A673 (cell line): ENCODE results near the gene SCAMP3. TPM values are rescaled to one million over a fixed set of nuclear protein-coding genes. Genes with fewer than 3 reads are reported as not detected.

ENCODE experiments used
- BruUV-seq: library from RNA; stranded (reverse); fragments of 400-500 nt; replicated peaks from 2 replicates; lab custom pipeline; 2021; lab: Mats Ljungman, UMichigan
- CTCF ChIA-PET: fragments of 300-600 bp; sonication (Branson Sonifier 250); formaldehyde crosslinking; loops from one replicate; lab custom pipeline; 2022; ENCODE audit warnings: antibody characterized with exemption; lab: Charles Lee
- POLR2A ChIA-PET: fragments of 300-600 bp; sonication (Branson Sonifier 250); formaldehyde crosslinking; loops from one replicate; lab custom pipeline; 2022; ENCODE audit warnings: antibody characterized with exemption; ENCODE audit not compliant: low non-redundant PET; lab: Charles Lee
- DNase-seq: peaks from one replicate; pipeline ENCODE4 v3.0.0-alpha.2; 2015; ENCODE audit warnings: low spot score
- H3K27ac ChIP-seq: fragments of 200-600 bp; sonication (generic); 2 replicates; pipeline ENCODE4 v1.5.1; 2016; ENCODE audit warnings: mixed run types, low read depth, mild to moderate bottlenecking, mixed read lengths, antibody characterized with exemption, low read length; ENCODE audit not compliant: poor library complexity, severe bottlenecking
- H3K27me3 ChIP-seq: fragments of 200-600 bp; sonication (generic); replicated peaks from 2 replicates; pipeline ENCODE4 v1.6.1; 2017; ENCODE audit warnings: mixed run types, low read depth, mild to moderate bottlenecking, mixed read lengths, antibody characterized with exemption, low read length; ENCODE audit not compliant: insufficient read depth, poor library complexity
- H3K36me3 ChIP-seq: fragments of 200-600 bp; sonication (generic); 2 replicates; pipeline ENCODE4 v1.6.1; 2016; ENCODE audit warnings: mixed run types, mild to moderate bottlenecking, mixed read lengths, antibody characterized with exemption, low read length; ENCODE audit not compliant: insufficient read depth, poor library complexity, severe bottlenecking
- H3K4me1 ChIP-seq: fragments of 200-600 bp; sonication (generic); 2 replicates; pipeline ENCODE4 v1.6.1; 2017; ENCODE audit warnings: mixed run types, mild to moderate bottlenecking, mixed read lengths, antibody characterized with exemption, low read length; ENCODE audit not compliant: insufficient read depth, poor library complexity, severe bottlenecking
- H3K4me3 ChIP-seq: fragments of 200-600 bp; sonication (generic); 2 replicates; pipeline ENCODE4 v1.5.1; 2016; ENCODE audit warnings: low read depth, mixed run types, mild to moderate bottlenecking, mixed read lengths, low read length; ENCODE audit not compliant: poor library complexity, severe bottlenecking
- H3K9me3 ChIP-seq: fragments of 200-600 bp; sonication (generic); 2 replicates; pipeline ENCODE4 v1.6.1; 2016; ENCODE audit warnings: mixed run types, low read depth, mild to moderate bottlenecking, mixed read lengths, antibody characterized with exemption, low read length; ENCODE audit not compliant: poor library complexity, severe bottlenecking
- EZH2 ChIP-seq: fragments of 200-600 bp; sonication (generic); IDR thresholded peaks from 2 replicates; pipeline ENCODE4 v1.6.1; 2017; ENCODE audit warnings: borderline replicate concordance, low read depth, mild to moderate bottlenecking, mixed read lengths, antibody characterized with exemption, low read length; ENCODE audit not compliant: poor library complexity, severe bottlenecking
- intact Hi-C: fragments of 100-400 bp; cut with micrococcal nuclease; formaldehyde crosslinking; loops from one replicate; pipeline ENCODE4 v1.10.0; 2022; ENCODE audit not compliant: unreplicated experiment
- total RNA-seq: library from RNA; stranded (reverse); gene quantifications from 2 replicates; pipeline ENCODE4 v1.2.3, GENCODE V29; 2021
- TF ChIP-seq, protein P1 (sequence below): fragments of 300-800, 200-600 bp; sonication (generic); conservative IDR thresholded peaks from 2 replicates; pipeline ENCODE4 v1.5.1; 2017; ENCODE audit warnings: low read depth, mild to moderate bottlenecking, antibody characterized with exemption, low read length, moderate library complexity, mixed read lengths

Gene SCAMP3
- total RNA-seq, 1 experiment from 2014 or later, result 115 TPM

DNA sequence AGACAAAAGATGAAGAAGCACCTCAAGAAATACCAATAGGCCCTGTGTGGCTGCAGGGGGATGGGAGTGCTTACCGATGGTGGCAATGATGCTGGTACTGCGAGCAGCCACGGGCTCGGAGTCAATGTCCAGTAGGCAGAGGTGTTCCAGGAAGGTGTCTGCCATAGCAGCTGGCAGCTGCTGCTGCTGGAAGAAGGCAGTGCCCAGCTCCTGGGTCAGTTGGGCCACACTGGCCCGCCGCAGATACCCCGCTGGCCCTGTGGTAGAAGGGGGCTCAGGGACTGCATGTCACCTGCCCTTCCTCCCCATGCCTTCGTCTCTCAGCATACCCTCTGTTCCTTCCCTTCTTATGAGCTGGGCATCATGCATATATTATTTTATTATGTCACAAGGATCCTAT, 37.9 kb upstream of the SCAMP3 start:
- CTCF ChIA-PET, result no interaction called here
- intact Hi-C loops, result no loop called here

GRCh38 chr1:155297384-155297783, 35.2 kb upstream of the SCAMP3 start:
- H3K4me1 ChIP-seq, result no peaks in the 10 kb centered on the region
- no peak overlapping the region for H3K4me3 ChIP-seq
- CTCF ChIA-PET, result no interaction called here
- no peak overlapping the region for H3K27ac ChIP-seq
- H3K36me3 ChIP-seq, result no peaks in the 10 kb centered on the region
- H3K9me3 ChIP-seq, result no peaks in the 10 kb centered on the region
- DNase-seq, result no peak
- intact Hi-C loops, result no loop called here
- POLR2A ChIA-PET, result interaction anchor here (0.6 kb wide), 1 partner anchor 69 kb away, joined by 4 read pairs; no protein-coding TSS in a partner anchor
- peaks cover 22% of the 10 kb centered on the region for H3K27me3 ChIP-seq
- TF ChIP-seq, protein P1, sequence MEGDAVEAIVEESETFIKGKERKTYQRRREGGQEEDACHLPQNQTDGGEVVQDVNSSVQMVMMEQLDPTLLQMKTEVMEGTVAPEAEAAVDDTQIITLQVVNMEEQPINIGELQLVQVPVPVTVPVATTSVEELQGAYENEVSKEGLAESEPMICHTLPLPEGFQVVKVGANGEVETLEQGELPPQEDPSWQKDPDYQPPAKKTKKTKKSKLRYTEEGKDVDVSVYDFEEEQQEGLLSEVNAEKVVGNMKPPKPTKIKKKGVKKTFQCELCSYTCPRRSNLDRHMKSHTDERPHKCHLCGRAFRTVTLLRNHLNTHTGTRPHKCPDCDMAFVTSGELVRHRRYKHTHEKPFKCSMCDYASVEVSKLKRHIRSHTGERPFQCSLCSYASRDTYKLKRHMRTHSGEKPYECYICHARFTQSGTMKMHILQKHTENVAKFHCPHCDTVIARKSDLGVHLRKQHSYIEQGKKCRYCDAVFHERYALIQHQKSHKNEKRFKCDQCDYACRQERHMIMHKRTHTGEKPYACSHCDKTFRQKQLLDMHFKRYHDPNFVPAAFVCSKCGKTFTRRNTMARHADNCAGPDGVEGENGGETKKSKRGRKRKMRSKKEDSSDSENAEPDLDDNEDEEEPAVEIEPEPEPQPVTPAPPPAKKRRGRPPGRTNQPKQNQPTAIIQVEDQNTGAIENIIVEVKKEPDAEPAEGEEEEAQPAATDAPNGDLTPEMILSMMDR, result no peak
- BruUV-seq, result no TSS peak

More for the DNA sequence above, 37.9 kb upstream of the SCAMP3 start:
- H3K27me3 ChIP-seq, result peaks cover 11% of the 10 kb centered on the region
- peaks cover 3% of the 10 kb centered on the region for H3K4me1 ChIP-seq
- H3K4me3 ChIP-seq, result no peak overlapping the region
- TF ChIP-seq EZH2, result no peak
- TF ChIP-seq, protein P1, result no peak
- DNase-seq, result no peak
- H3K36me3 ChIP-seq, result no peaks in the 10 kb centered on the region
- no peak overlapping the region for H3K27ac ChIP-seq
- POLR2A ChIA-PET, result no interaction called here
- H3K9me3 ChIP-seq, result no peaks in the 10 kb centered on the region
- no TSS peak for BruUV-seq

GRCh38 chr1:155296661-155297060, 34.5 kb upstream of the SCAMP3 start:
- CTCF ChIA-PET, result no interaction called here
- H3K36me3 ChIP-seq, result no peaks in the 10 kb centered on the region
- no peak overlapping the region for H3K27ac ChIP-seq
- POLR2A ChIA-PET, result no interaction called here
- no peaks in the 10 kb centered on the region for H3K4me1 ChIP-seq
- DNase-seq, result no peak
- TF ChIP-seq EZH2, result no peak
- TF ChIP-seq, protein P1, result no peak
- no peaks in the 10 kb centered on the region for H3K9me3 ChIP-seq
- intact Hi-C loops, result no loop called here
- BruUV-seq, result no TSS peak
- H3K27me3 ChIP-seq, result peaks cover 22% of the 10 kb centered on the region
- H3K4me3 ChIP-seq, result no peak overlapping the region
